ENCODE data around the gene TGM5. TPM values are rescaled to one million over a fixed set of nuclear protein-coding genes. Genes with fewer than 3 reads are reported as not detected.

The TGM5 gene
- total and polyA plus RNA-seq, 2 experiments from 2014 or later: not detected

- TF ChIP-seq, protein P1, sequence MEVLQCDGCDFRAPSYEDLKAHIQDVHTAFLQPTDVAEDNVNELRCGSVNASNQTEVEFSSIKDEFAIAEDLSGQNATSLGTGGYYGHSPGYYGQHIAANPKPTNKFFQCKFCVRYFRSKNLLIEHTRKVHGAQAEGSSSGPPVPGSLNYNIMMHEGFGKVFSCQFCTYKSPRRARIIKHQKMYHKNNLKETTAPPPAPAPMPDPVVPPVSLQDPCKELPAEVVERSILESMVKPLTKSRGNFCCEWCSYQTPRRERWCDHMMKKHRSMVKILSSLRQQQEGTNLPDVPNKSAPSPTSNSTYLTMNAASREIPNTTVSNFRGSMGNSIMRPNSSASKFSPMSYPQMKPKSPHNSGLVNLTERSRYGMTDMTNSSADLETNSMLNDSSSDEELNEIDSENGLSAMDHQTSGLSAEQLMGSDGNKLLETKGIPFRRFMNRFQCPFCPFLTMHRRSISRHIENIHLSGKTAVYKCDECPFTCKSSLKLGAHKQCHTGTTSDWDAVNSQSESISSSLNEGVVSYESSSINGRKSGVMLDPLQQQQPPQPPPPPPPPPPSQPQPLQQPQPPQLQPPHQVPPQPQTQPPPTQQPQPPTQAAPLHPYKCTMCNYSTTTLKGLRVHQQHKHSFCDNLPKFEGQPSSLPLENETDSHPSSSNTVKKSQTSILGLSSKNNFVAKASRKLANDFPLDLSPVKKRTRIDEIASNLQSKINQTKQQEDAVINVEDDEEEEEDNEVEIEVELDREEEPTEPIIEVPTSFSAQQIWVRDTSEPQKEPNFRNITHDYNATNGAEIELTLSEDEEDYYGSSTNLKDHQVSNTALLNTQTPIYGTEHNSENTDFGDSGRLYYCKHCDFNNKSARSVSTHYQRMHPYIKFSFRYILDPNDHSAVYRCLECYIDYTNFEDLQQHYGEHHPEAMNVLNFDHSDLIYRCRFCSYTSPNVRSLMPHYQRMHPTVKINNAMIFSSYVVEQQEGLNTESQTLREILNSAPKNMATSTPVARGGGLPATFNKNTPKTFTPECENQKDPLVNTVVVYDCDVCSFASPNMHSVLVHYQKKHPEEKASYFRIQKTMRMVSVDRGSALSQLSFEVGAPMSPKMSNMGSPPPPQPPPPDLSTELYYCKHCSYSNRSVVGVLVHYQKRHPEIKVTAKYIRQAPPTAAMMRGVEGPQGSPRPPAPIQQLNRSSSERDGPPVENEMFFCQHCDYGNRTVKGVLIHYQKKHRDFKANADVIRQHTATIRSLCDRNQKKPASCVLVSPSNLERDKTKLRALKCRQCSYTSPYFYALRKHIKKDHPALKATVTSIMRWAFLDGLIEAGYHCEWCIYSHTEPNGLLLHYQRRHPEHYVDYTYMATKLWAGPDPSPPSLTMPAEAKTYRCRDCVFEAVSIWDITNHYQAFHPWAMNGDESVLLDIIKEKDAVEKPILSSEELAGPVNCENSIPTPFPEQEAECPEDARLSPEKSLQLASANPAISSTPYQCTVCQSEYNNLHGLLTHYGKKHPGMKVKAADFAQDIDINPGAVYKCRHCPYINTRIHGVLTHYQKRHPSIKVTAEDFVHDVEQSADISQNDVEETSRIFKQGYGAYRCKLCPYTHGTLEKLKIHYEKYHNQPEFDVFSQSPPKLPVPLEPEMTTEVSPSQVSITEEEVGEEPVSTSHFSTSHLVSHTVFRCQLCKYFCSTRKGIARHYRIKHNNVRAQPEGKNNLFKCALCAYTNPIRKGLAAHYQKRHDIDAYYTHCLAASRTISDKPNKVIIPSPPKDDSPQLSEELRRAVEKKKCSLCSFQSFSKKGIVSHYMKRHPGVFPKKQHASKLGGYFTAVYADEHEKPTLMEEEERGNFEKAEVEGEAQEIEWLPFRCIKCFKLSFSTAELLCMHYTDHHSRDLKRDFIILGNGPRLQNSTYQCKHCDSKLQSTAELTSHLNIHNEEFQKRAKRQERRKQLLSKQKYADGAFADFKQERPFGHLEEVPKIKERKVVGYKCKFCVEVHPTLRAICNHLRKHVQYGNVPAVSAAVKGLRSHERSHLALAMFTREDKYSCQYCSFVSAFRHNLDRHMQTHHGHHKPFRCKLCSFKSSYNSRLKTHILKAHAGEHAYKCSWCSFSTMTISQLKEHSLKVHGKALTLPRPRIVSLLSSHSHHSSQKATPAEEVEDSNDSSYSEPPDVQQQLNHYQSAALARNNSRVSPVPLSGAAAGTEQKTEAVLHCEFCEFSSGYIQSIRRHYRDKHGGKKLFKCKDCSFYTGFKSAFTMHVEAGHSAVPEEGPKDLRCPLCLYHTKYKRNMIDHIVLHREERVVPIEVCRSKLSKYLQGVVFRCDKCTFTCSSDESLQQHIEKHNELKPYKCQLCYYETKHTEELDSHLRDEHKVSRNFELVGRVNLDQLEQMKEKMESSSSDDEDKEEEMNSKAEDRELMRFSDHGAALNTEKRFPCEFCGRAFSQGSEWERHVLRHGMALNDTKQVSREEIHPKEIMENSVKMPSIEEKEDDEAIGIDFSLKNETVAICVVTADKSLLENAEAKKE (CRISPR knock-in tag; IDR thresholded peaks at IDR 0.05): no peak
- TF ChIP-seq CREB1 (CRISPR knock-in tag; IDR thresholded peaks at IDR 0.05; ENCODE audit: low read depth) (no peak), NANOG (IDR thresholded peaks at IDR 0.05; ENCODE audit: borderline replicate concordance) (no peak), JUNB (IDR thresholded peaks at IDR 0.05; ENCODE audit: unreplicated experiment) (no peak), STAT1 (IDR thresholded peaks at IDR 0.05; ENCODE audit: unreplicated experiment) (no peak), REST (IDR thresholded peaks at IDR 0.05; ENCODE audit: unreplicated experiment) (no peak), CTCF (conservative IDR thresholded peaks at IDR 0.05; ENCODE audit: low read depth in 2 of 2) (no peak), ZNF114 (CRISPR knock-in tag; IDR thresholded peaks at IDR 0.05) (no peak), EZH2 (IDR thresholded peaks at IDR 0.05; ENCODE audit: low read depth, unreplicated experiment) (no peak)
These were observed 12.1 kb upstream of the TGM5 start for GRCh38 chr15:43278869-43279268.

More at GRCh38 chr15:43278869-43279268, 12.1 kb upstream of the TGM5 start:
- H3K27ac Mint-ChIP-seq: no peak overlapping the region
- H3K4me1 Mint-ChIP-seq: no peaks in the 10 kb centered on the region
- no peaks in the 10 kb centered on the region for H3K9me2 ChIP-seq (ENCODE audit: insufficient read depth)
- no peaks in the 10 kb centered on the region for H3K36me3 ChIP-seq (ENCODE audit: insufficient read depth)
- no peaks in the 10 kb centered on the region for H3K9me3 Mint-ChIP-seq
- peaks cover 6% of the 10 kb centered on the region for H3K27me3 Mint-ChIP-seq (ENCODE audit: insufficient read depth, low read depth, poor library complexity)
- DNase-seq (ENCODE audit: low spot score) (no peak), ATAC-seq (no peak)
- no peak overlapping the region for H3K4me3 ChIP-seq
- no peak overlapping the region for H3K4me3 Mint-ChIP-seq
- H3K4me2 ChIP-seq: no peak overlapping the region
- H2AFZ ChIP-seq: no peak overlapping the region
- H3K27ac ChIP-seq (ENCODE audit: low read depth): no peak overlapping the region
- H3K36me3 Mint-ChIP-seq (ENCODE audit: low read depth): no peaks in the 10 kb centered on the region; the same call in 2 of the 3 replicates
- H3K27me3 ChIP-seq (ENCODE audit: insufficient read depth): no peaks in the 10 kb centered on the region
- H4K20me1 ChIP-seq (replicated peaks; ENCODE audit: insufficient read depth): no peaks in the 10 kb centered on the region
- no peaks in the 10 kb centered on the region for H3K79me2 ChIP-seq (replicated peaks; ENCODE audit: insufficient read depth)
- H3K4me1 ChIP-seq (ENCODE audit: insufficient read depth): no peaks in the 10 kb centered on the region
- no peaks in the 10 kb centered on the region for H3F3A ChIP-seq (replicated peaks; ENCODE audit: low read depth)
